Measurements from ENCODE around the gene PCOLCE2. TPM values are rescaled to one million over a fixed set of nuclear protein-coding genes. Genes with fewer than 3 reads are reported as not detected.
A peak's percentile ranks its signal among the peaks of the same experiment; 100 is the strongest.

Gene PCOLCE2
- total RNA-seq, 4 donors from 2014 or later: 10.4 to 17.1 (median 12.8) TPM

DNA sequence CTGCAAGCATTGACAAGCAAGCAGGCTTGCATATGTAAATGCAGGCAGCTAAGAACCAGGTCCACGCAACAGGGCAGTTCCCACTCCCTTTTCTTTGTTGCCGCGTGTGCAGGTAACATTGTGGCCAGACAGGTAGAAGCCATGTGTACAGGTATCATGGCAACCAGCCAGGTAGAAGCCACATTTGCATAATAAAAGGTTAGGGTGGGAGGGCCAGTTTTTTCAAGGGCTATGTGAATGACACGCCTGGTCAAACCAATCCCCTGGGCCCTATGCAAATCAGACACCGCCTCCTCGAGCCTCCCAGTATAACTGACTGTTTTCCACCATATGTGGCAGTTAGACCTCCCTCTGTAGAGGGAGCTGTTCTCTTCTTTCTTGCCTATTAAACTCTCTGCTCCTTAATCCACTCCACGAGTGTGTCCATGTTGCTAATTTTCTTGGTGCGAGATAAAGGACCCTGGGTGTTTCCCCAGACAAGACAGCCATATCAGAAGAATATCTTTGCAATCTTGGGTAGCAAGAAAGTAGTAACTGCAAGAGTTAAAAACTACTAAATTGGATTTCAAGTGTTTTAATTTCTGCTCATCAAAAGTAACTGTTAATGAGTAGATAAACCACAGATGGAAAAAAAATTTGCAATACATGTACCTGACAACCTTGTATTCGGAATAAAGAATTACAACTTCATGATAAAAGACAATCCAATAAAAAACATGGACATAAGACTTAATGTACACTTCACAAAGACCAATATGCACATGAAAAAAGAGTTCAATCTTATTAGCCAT, 21.8 kb downstream of the PCOLCE2 start:
- intact Hi-C loops (cut with DNase I; ENCODE audit: low total_unique reads): no loop called here
- no peak for DNase-seq (ENCODE audit: low spot score in 2 of 2)
- no peak for TF ChIP-seq POLR2A (IDR thresholded peaks at IDR 0.05)
- TF ChIP-seq, protein P1, sequence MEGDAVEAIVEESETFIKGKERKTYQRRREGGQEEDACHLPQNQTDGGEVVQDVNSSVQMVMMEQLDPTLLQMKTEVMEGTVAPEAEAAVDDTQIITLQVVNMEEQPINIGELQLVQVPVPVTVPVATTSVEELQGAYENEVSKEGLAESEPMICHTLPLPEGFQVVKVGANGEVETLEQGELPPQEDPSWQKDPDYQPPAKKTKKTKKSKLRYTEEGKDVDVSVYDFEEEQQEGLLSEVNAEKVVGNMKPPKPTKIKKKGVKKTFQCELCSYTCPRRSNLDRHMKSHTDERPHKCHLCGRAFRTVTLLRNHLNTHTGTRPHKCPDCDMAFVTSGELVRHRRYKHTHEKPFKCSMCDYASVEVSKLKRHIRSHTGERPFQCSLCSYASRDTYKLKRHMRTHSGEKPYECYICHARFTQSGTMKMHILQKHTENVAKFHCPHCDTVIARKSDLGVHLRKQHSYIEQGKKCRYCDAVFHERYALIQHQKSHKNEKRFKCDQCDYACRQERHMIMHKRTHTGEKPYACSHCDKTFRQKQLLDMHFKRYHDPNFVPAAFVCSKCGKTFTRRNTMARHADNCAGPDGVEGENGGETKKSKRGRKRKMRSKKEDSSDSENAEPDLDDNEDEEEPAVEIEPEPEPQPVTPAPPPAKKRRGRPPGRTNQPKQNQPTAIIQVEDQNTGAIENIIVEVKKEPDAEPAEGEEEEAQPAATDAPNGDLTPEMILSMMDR (IDR thresholded peaks at IDR 0.05): no peak
- no peak overlapping the region for H3K4me3 ChIP-seq (ENCODE audit: low read depth, poor library complexity, severe bottlenecking)
- 52 to 63% methylated on average over 9 of the region's 9 CpGs for WGBS, 2 donors

DNA sequence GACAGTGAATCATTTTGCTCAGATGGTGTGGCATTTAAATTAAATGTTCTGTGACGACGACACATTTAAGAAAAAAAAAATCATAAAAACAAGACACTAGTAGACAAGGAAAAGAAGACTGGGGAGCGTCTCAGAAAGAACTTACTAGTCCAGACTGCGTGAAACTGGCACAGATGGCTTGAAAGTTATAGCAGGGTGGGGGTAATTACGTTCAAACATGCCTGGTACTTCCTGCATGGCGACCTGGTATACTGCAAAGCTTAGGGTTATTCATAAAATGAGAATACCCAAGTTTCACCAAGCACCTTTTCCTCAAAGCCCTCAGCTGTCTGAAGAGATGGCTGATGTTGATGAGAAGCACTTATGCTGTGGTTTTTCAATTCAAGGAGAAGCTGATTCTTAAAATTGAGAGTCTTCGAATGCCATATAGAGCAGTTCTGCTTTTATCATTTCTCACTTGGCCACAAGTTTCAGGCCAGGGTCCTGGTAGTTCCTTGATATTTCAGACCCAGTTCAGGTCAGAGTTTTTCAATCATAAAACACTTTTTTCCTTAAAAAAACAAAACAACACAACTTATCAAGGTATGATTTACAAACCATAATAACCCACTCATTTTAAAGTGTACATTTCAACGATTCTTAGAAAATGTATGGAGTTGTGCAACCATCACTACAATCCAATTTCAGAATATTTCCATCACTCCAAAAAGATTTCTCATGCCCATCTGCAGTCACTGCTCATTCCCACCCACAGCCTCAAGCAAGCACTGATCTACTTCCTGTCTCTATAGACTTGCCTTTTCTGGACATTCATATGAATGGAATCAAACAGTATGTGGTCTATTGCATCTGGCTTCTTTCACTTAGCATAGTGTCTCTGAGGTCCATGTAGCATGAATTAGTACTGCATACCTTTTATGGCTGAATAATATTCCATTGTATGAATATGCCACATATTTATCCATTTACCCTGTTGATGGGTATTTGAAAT, 24.7 kb downstream of the PCOLCE2 start:
- no peak overlapping the region for H3K4me3 ChIP-seq (ENCODE audit: low read depth, poor library complexity, severe bottlenecking)
- DNase-seq (ENCODE audit: low spot score in 2 of 2): no peak
- no peak for TF ChIP-seq POLR2A (IDR thresholded peaks at IDR 0.05)
- TF ChIP-seq, protein P1 (IDR thresholded peaks at IDR 0.05): no peak
- 39 to 51% methylated on average over 8 of the region's 8 CpGs for WGBS, 2 donors
- intact Hi-C loops (cut with DNase I; ENCODE audit: low total_unique reads): no loop called here

DNA sequence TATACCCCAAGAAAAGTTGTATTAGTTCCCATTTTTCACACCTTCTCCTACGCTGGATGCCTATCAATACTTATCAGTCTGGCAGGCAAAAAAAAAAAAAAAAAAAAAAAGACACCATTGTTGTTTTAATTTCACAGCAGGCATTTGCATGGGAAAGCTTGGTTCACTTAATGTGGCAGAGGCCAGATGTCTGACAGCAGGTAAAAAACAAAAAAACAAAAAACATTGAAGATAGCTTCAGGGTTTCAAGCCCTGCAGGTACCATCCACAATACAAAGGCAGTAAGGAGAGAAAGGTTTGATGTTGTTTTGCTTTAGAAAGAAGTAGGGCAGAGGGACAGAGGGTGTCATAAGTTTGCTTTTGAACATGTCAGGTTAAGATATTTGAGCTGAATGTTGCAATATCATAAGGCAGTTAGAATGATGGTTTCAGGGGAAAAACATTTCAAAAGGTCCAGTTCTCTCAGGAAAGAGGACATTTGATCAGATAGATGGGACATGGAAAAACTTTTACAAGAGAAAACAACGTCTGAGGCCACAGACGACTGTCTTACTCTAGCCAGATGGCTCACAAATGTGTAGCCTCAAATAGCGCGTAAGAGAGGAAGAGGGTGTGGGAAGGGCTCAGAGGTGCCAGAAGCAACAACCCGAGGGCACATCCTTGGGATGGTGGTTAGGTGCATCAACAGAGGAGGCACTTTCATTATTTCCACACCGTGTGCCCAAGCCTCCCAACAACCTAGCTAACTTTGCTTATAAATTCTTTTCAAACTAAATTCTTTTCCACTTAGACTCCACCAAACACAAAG, 25.7 kb downstream of the PCOLCE2 start:
- intact Hi-C loops (cut with DNase I; ENCODE audit: low total_unique reads): no loop called here
- 15 to 24% methylated on average over 7 of the region's 7 CpGs for WGBS, 2 donors
- TF ChIP-seq, protein P1 (IDR thresholded peaks at IDR 0.05): no peak
- no peak for TF ChIP-seq POLR2A (IDR thresholded peaks at IDR 0.05)
- peak in 1 of 2 donors; percentile 27 for DNase-seq (ENCODE audit: low spot score in 2 of 2)
- no peak overlapping the region for H3K4me3 ChIP-seq (ENCODE audit: low read depth, poor library complexity, severe bottlenecking)

DNA sequence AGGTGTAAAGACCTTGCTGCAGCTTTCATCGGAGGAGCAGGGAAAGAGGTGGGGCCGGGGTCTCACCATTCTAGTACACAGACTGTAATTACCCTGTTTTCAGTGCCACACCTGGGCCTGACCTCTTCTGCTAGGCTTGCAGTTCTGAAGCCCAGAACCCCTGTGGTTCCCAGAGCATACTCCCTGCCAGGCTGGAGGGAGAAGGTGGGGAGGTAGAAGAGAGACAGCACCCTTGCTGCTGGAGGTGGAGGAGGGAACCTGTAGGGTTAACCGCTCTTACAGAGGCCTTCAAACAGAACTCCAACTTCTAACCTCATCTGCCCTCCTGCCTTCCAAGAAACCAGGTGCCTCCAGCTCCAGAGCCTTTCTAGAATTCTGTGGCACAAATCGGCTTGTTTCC, 27.0 kb downstream of the PCOLCE2 start:
- DNase-seq (ENCODE audit: low spot score in 2 of 2): no peak
- TF ChIP-seq, protein P1 (IDR thresholded peaks at IDR 0.05): no peak
- TF ChIP-seq POLR2A (IDR thresholded peaks at IDR 0.05): no peak
- intact Hi-C loops (cut with DNase I; ENCODE audit: low total_unique reads): no loop called here
- 77 to 81% methylated on average over 4 of the region's 4 CpGs for WGBS, 2 donors
- no peak overlapping the region for H3K4me3 ChIP-seq (ENCODE audit: low read depth, poor library complexity, severe bottlenecking)

GRCh38 chr3:142858043-142858442, 30.8 kb downstream of the PCOLCE2 start:
- no peak overlapping the region for H3K4me3 ChIP-seq (ENCODE audit: low read depth, poor library complexity, severe bottlenecking)
- TF ChIP-seq, protein P1 (IDR thresholded peaks at IDR 0.05): no peak
- no peak for TF ChIP-seq POLR2A (IDR thresholded peaks at IDR 0.05)
- WGBS, 2 donors: 67 to 76% methylated on average over 3 of the region's 3 CpGs
- DNase-seq (ENCODE audit: low spot score in 2 of 2): no peak
- intact Hi-C loops (cut with DNase I; ENCODE audit: low total_unique reads): no loop called here
